MCF 10A (cell line): Measurements from ENCODE around the gene SGIP1. TPM values are rescaled to one million over a fixed set of nuclear protein-coding genes. Genes with fewer than 3 reads are reported as not detected.

ENCODE experiments used
- BruUV-seq: library from RNA; stranded (reverse); fragments of 400-500 nt; replicated peaks from 2 replicates; lab custom pipeline; 2021; lab: Mats Ljungman, UMichigan
- CTCF ChIA-PET: fragments of 300-600 bp; sonication (Branson Sonifier 250); formaldehyde crosslinking; extraction: SDS; loops from one replicate; lab custom pipeline; 2021; ENCODE audit warnings: antibody characterized with exemption, inconsistent platforms; lab: Yijun Ruan, JAX
- POLR2A ChIA-PET: fragments of 300-600, 350-650 bp; sonication (Branson Sonifier 250); formaldehyde crosslinking; extraction: SDS; loops from one replicate; lab custom pipeline; 2020; ENCODE audit warnings: antibody characterized with exemption, inconsistent platforms; lab: Yijun Ruan, JAX
- DNase-seq: peaks from one replicate; pipeline ENCODE4 v3.0.0-alpha.2; 2018; ENCODE audit not compliant: unreplicated experiment
- H3K27ac Mint-ChIP-seq: one replicate; pipeline ENCODE4 v1.8.0; 2022; ENCODE audit warnings: mild to moderate bottlenecking, low read depth, mixed read lengths; ENCODE audit not compliant: unreplicated experiment
- H3K27me3 Mint-ChIP-seq: one replicate; pipeline ENCODE4 v1.8.0; 2022; ENCODE audit warnings: mixed read lengths; ENCODE audit not compliant: insufficient read depth, unreplicated experiment
- H3K36me3 Mint-ChIP-seq: one replicate; pipeline ENCODE4 v1.8.0; 2022; ENCODE audit warnings: mild to moderate bottlenecking, moderate library complexity, mixed read lengths; ENCODE audit not compliant: insufficient read depth, unreplicated experiment
- H3K4me1 Mint-ChIP-seq: one replicate; pipeline ENCODE4 v1.8.0; 2022; ENCODE audit warnings: mixed read lengths; ENCODE audit not compliant: insufficient read depth, unreplicated experiment
- H3K4me3 Mint-ChIP-seq: one replicate; pipeline ENCODE4 v1.8.0; 2022; ENCODE audit warnings: mild to moderate bottlenecking, moderate library complexity, mixed read lengths; ENCODE audit not compliant: unreplicated experiment
- H3K9me3 Mint-ChIP-seq: one replicate; pipeline ENCODE4 v1.8.0; 2022; ENCODE audit warnings: mixed read lengths; ENCODE audit not compliant: unreplicated experiment
- CTCF ChIP-seq: fragments of 200-600 bp; IDR thresholded peaks from one replicate; pipeline ENCODE4 v1.8.0; 2022; ENCODE audit warnings: antibody characterized with exemption, mild to moderate bottlenecking; ENCODE audit not compliant: unreplicated experiment
- intact Hi-C: fragments of 100-400 bp; cut with micrococcal nuclease; formaldehyde crosslinking; loops from 2 replicates; pipeline ENCODE4 v1.14.1; 2022
- total RNA-seq: library from RNA; stranded (reverse); gene quantifications from 2 replicates; pipeline ENCODE4 v1.2.3, GENCODE V29; 2022

Gene SGIP1
- total RNA-seq, 1 experiment from 2014 or later, result not detected

GRCh38 chr1:66563094-66563800 is 29.3 kb downstream of the SGIP1 start:
- Mint-ChIP-seq H3K27me3 (no peaks in the 10 kb centered on the region), H3K4me3 (no peak overlapping the region), H3K4me1 (peaks cover 34% of the 10 kb centered on the region), H3K36me3 (no peaks in the 10 kb centered on the region), H3K27ac (peak overlapping the region; percentile 95), H3K9me3 (peaks cover 6% of the 10 kb centered on the region)
- TF ChIP-seq CTCF, result no peak
- peak; percentile 70 for DNase-seq
- intact Hi-C loops, result loop anchor here (5.0 kb wide), 2 partner anchors 311 to 369 kb away; no protein-coding TSS in a partner anchor
- CTCF ChIA-PET, result interaction anchor here (1.1 kb wide), 1 partner anchor 18 kb away, joined by 3 read pairs; no protein-coding TSS in a partner anchor
- POLR2A ChIA-PET, result interaction anchor here (1.0 to 1.6 kb wide), 3 partner anchors 9 to 27 kb away, joined by 3 to 4 read pairs (median 3); no protein-coding TSS in a partner anchor
- BruUV-seq, result no TSS peak

- H3K4me3 Mint-ChIP-seq, result peak overlapping the region; percentile 7
- peak overlapping the region; percentile 95 for H3K27ac Mint-ChIP-seq
- TF ChIP-seq CTCF, result no peak
- H3K27me3 Mint-ChIP-seq, result no peaks in the 10 kb centered on the region
- ChIA-PET CTCF (no interaction called here), POLR2A (interaction anchor here (0.7 to 1.2 kb wide), 3 partner anchors 8 to 22 kb away, joined by 3 to 4 read pairs (median 3); no protein-coding TSS in a partner anchor)
- peaks cover 8% of the 10 kb centered on the region for H3K9me3 Mint-ChIP-seq
- intact Hi-C loops, result loop anchor here (5.0 kb wide), 2 partner anchors 312 to 368 kb away; no protein-coding TSS in a partner anchor
- DNase-seq, result peak; percentile 95
- no TSS peak for BruUV-seq
- H3K4me1 Mint-ChIP-seq, result peaks cover 34% of the 10 kb centered on the region
- H3K36me3 Mint-ChIP-seq, result no peaks in the 10 kb centered on the region
These were observed 30.1 kb downstream of the SGIP1 start for GRCh38 chr1:66563941-66564630.

- TF ChIP-seq CTCF, result no peak
- peaks cover 8% of the 10 kb centered on the region for H3K9me3 Mint-ChIP-seq
- no peak overlapping the region for H3K27ac Mint-ChIP-seq
- no peaks in the 10 kb centered on the region for H3K36me3 Mint-ChIP-seq
- CTCF ChIA-PET, result no interaction called here
- no peak for DNase-seq
- H3K27me3 Mint-ChIP-seq, result no peaks in the 10 kb centered on the region
- intact Hi-C loops, result no loop called here
- no TSS peak for BruUV-seq
- no peak overlapping the region for H3K4me3 Mint-ChIP-seq
- peaks cover 19% of the 10 kb centered on the region for H3K4me1 Mint-ChIP-seq
- POLR2A ChIA-PET, result no interaction called here
These were observed 36.2 kb downstream of the SGIP1 start for GRCh38 chr1:66570196-66570595.

- H3K27me3 Mint-ChIP-seq, result no peaks in the 10 kb centered on the region
- peak; percentile 48 for DNase-seq
- H3K36me3 Mint-ChIP-seq, result no peaks in the 10 kb centered on the region
- peak overlapping the region; percentile 23 for H3K27ac Mint-ChIP-seq
- no peak for TF ChIP-seq CTCF
- intact Hi-C loops, result no loop called here
- H3K4me3 Mint-ChIP-seq, result no peak overlapping the region
- no TSS peak for BruUV-seq
- peaks cover 8% of the 10 kb centered on the region for H3K9me3 Mint-ChIP-seq
- peaks cover 20% of the 10 kb centered on the region for H3K4me1 Mint-ChIP-seq
- ChIA-PET POLR2A (interaction anchor here (1.4 kb wide), 1 partner anchor 8 kb away, joined by 4 read pairs; no protein-coding TSS in a partner anchor), CTCF (interaction anchor here (0.6 to 0.7 kb wide), 2 partner anchors 18 kb away, joined by 3 to 7 read pairs; no protein-coding TSS in a partner anchor)
These were observed 37.8 kb downstream of the SGIP1 start for GRCh38 chr1:66571789-66572188.
